A549 (cell line): ENCODE measurements around the gene PLSCR2.

Experiments
- BHLHE40 ChIP-seq: IDR thresholded peaks from 2 replicates; pipeline ENCODE4 v1.6.1; 2012; ENCODE audit warnings: low read depth, low read length, inconsistent platforms
- CBX2 ChIP-seq: fragments of 200-600 bp; sonication (generic); IDR thresholded peaks from 2 replicates; pipeline ENCODE4 v1.6.1; 2016; ENCODE audit warnings: low read depth, mild to moderate bottlenecking, borderline replicate concordance
- CHD4 ChIP-seq: fragments of 200-600 bp; sonication (generic); IDR thresholded peaks from 2 replicates; pipeline ENCODE4 v1.6.1; 2016; ENCODE audit warnings: antibody characterized with exemption, mild to moderate bottlenecking, borderline replicate concordance
- CTCF ChIP-seq: fragments of >200 bp; sonication (Bioruptor Twin); formaldehyde crosslinking; IDR thresholded peaks from 3 replicates; pipeline ENCODE4 v1.5.1; 2016
- ELK1 ChIP-seq: fragments of 150-350 bp; IDR thresholded peaks from 2 replicates; pipeline ENCODE4 v1.6.1; 2014; ENCODE audit warnings: low read depth, mild to moderate bottlenecking, low read length
- KDM5A ChIP-seq: fragments of 200-600 bp; sonication (generic); IDR thresholded peaks from 2 replicates; pipeline ENCODE4 v1.6.1; 2016; ENCODE audit warnings: antibody characterized with exemption, mild to moderate bottlenecking
- MAFK ChIP-seq: fragments of 450-650 bp; IDR thresholded peaks from 2 replicates; pipeline ENCODE4 v1.6.1; 2014; ENCODE audit not compliant: partially characterized antibody
- PHF8 ChIP-seq: fragments of 200-600 bp; sonication (generic); IDR thresholded peaks from 2 replicates; pipeline ENCODE4 v1.6.1; 2016; ENCODE audit warnings: low read depth, mild to moderate bottlenecking, antibody characterized with exemption, moderate library complexity, borderline replicate concordance
- POLR2A ChIP-seq: IDR thresholded peaks from 2 replicates; pipeline ENCODE4 v1.6.1; 2012; ENCODE audit warnings: mild to moderate bottlenecking, low read length
- SMC3 ChIP-seq: fragments of >200 bp; sonication (Bioruptor Twin); formaldehyde crosslinking; IDR thresholded peaks from 3 replicates; pipeline ENCODE4 v1.6.1; 2018; ENCODE audit warnings: inconsistent platforms
- TF ChIP-seq, protein P1 (sequence below): fragments of >200 bp; sonication (Bioruptor Twin); formaldehyde crosslinking; IDR thresholded peaks from 3 replicates; pipeline ENCODE4 v1.6.1; 2016
- TF ChIP-seq, protein P2 (sequence below): fragments of 450-650 bp; IDR thresholded peaks from 2 replicates; pipeline ENCODE4 v1.6.1; 2014; ENCODE audit warnings: antibody characterized with exemption
- TF ChIP-seq, protein P3 (sequence below): fragments of 200-600 bp; sonication (generic); IDR thresholded peaks from 2 replicates; pipeline ENCODE4 v1.6.1; 2016; ENCODE audit warnings: antibody characterized with exemption, mild to moderate bottlenecking, moderate library complexity

DNA sequence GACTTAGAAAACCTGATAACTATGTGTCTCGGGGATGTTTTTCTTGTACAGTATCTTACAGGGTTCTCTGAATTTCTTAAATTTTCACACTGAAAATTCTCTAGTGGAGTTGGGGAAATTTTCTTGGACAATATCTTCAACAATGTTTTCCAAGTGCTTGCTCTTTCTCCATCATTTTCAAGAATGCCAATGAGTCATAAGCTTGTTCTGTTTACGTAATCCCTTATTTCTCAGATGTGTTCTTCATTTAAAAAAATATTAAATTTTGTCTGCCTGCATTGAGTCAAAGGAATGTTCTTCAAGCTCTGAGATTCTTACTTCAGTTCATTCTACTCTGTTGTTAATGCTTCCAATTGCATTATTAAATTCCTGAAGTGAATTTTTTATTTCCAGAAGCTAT, 21.9 kb upstream of the PLSCR2 start:
- TF ChIP-seq KDM5A (no peak), ELK1 (no peak), CTCF (no peak), BHLHE40 (no peak), POLR2A (no peak), PHF8 (no peak), CBX2 (no peak), CHD4 (no peak), SMC3 (no peak), MAFK (no peak)
- TF ChIP-seq, protein P1, sequence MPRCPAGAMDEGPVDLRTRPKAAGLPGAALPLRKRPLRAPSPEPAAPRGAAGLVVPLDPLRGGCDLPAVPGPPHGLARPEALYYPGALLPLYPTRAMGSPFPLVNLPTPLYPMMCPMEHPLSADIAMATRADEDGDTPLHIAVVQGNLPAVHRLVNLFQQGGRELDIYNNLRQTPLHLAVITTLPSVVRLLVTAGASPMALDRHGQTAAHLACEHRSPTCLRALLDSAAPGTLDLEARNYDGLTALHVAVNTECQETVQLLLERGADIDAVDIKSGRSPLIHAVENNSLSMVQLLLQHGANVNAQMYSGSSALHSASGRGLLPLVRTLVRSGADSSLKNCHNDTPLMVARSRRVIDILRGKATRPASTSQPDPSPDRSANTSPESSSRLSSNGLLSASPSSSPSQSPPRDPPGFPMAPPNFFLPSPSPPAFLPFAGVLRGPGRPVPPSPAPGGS = no peak
- TF ChIP-seq, protein P2, sequence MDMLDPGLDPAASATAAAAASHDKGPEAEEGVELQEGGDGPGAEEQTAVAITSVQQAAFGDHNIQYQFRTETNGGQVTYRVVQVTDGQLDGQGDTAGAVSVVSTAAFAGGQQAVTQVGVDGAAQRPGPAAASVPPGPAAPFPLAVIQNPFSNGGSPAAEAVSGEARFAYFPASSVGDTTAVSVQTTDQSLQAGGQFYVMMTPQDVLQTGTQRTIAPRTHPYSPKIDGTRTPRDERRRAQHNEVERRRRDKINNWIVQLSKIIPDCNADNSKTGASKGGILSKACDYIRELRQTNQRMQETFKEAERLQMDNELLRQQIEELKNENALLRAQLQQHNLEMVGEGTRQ = no peak
- TF ChIP-seq, protein P3, sequence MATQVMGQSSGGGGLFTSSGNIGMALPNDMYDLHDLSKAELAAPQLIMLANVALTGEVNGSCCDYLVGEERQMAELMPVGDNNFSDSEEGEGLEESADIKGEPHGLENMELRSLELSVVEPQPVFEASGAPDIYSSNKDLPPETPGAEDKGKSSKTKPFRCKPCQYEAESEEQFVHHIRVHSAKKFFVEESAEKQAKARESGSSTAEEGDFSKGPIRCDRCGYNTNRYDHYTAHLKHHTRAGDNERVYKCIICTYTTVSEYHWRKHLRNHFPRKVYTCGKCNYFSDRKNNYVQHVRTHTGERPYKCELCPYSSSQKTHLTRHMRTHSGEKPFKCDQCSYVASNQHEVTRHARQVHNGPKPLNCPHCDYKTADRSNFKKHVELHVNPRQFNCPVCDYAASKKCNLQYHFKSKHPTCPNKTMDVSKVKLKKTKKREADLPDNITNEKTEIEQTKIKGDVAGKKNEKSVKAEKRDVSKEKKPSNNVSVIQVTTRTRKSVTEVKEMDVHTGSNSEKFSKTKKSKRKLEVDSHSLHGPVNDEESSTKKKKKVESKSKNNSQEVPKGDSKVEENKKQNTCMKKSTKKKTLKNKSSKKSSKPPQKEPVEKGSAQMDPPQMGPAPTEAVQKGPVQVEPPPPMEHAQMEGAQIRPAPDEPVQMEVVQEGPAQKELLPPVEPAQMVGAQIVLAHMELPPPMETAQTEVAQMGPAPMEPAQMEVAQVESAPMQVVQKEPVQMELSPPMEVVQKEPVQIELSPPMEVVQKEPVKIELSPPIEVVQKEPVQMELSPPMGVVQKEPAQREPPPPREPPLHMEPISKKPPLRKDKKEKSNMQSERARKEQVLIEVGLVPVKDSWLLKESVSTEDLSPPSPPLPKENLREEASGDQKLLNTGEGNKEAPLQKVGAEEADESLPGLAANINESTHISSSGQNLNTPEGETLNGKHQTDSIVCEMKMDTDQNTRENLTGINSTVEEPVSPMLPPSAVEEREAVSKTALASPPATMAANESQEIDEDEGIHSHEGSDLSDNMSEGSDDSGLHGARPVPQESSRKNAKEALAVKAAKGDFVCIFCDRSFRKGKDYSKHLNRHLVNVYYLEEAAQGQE = no peak
